Upper lobe of left lung (tissue), 4 donors: ENCODE data around the gene AGAP1.

ENCODE experiments used
- CTCF ChIP-seq, 6 experiments: fragments of 450-650 bp in 4 of 6; fragments of 200-600 bp in 2 of 6; sonication (generic) in 2 of 6; IDR thresholded peaks; one replicate each; pipeline ENCODE4 v1.5.1; 2016 to 2019; ENCODE audit warnings: antibody characterized with exemption in 6 of 6
- POLR2A ChIP-seq, 4 donors: fragments of 450-650 bp; IDR thresholded peaks; one replicate each; pipeline ENCODE4 v1.5.1; 2016 to 2017; ENCODE audit warnings: antibody characterized with exemption in 4 of 4, mild to moderate bottlenecking in 2 of 4

GRCh38 chr2:236021499-236022057 is 527.7 kb downstream of the AGAP1 start:
- no peak for TF ChIP-seq CTCF (IDR thresholded peaks at IDR 0.05)
- no peak for TF ChIP-seq POLR2A (IDR thresholded peaks at IDR 0.05)
